ENCODE measurements around the gene P2RX3.
"Not testable (repeated sequence)": the region's sequence is repeated elsewhere in the genome, so short reads cannot be mapped to it uniquely, and the experiment has no call there.

GRCh38 chr11:57403003-57403801 lies 65.0 kb downstream of the P2RX3 start:
- TF ChIP-seq CTCF, POLR2A (IDR thresholded peaks at IDR 0.05): not testable (repeated sequence)
